NCI-H526 treated with DMSO at 0.1 percent for 48 hours (cell line): ENCODE data around the gene RGS7.
"Not testable (repeated sequence)": the region's sequence is repeated elsewhere in the genome, so short reads cannot be mapped to it uniquely, and the experiment has no call there.

ENCODE experiments used
- DNase-seq: peaks from one replicate; lab custom pipeline; 2025; lab: John Stamatoyannopoulos, UW

RGS7 gene

GRCh38 chr1:241272828-241273227 lies 84.2 kb downstream of the RGS7 start:
- DNase-seq = no peak

GRCh38 chr1:241271427-241271826 lies 85.6 kb downstream of the RGS7 start:
- no peak for DNase-seq

GRCh38 chr1:241270016-241270415 lies 87.0 kb downstream of the RGS7 start:
- no peak for DNase-seq

GRCh38 chr1:241269116-241269515 lies 87.9 kb downstream of the RGS7 start:
- no peak for DNase-seq

GRCh38 chr1:241266121-241266520 lies 90.9 kb downstream of the RGS7 start:
- no peak for DNase-seq

- no peak for DNase-seq
Measured at GRCh38 chr1:241265428-241265827, 91.6 kb downstream of the RGS7 start.

- no peak for DNase-seq
Measured at GRCh38 chr1:241263346-241263745, 93.7 kb downstream of the RGS7 start.

- no peak for DNase-seq
Measured at GRCh38 chr1:241253471-241253870, 103.5 kb downstream of the RGS7 start.

GRCh38 chr1:241250465-241250864 lies 106.5 kb downstream of the RGS7 start:
- DNase-seq = no peak

- no peak for DNase-seq
Measured at GRCh38 chr1:241240069-241240468, 116.9 kb downstream of the RGS7 start.

- no peak for DNase-seq
Measured at GRCh38 chr1:241237873-241238272, 119.1 kb downstream of the RGS7 start.

- DNase-seq = no peak
Measured at GRCh38 chr1:241235256-241235897, 121.6 kb downstream of the RGS7 start.

- DNase-seq = no peak
Measured at GRCh38 chr1:241229711-241230110, 127.3 kb downstream of the RGS7 start.

GRCh38 chr1:241229216-241229615 lies 127.8 kb downstream of the RGS7 start:
- no peak for DNase-seq

GRCh38 chr1:241228339-241228738 lies 128.7 kb downstream of the RGS7 start:
- DNase-seq = no peak

- DNase-seq = no peak
Measured at GRCh38 chr1:241225741-241226140, 131.3 kb downstream of the RGS7 start.

- DNase-seq = not testable (repeated sequence)
Measured at GRCh38 chr1:241224189-241224588, 132.8 kb downstream of the RGS7 start.

GRCh38 chr1:241222813-241223212 lies 134.2 kb downstream of the RGS7 start:
- DNase-seq = not testable (repeated sequence)

GRCh38 chr1:241221319-241221718 lies 135.7 kb downstream of the RGS7 start:
- DNase-seq = no peak

GRCh38 chr1:241220913-241221312 lies 136.1 kb downstream of the RGS7 start:
- DNase-seq = not testable (repeated sequence)

GRCh38 chr1:241219449-241219848 lies 137.6 kb downstream of the RGS7 start:
- DNase-seq = no peak

- DNase-seq = no peak
Measured at GRCh38 chr1:241217516-241217915, 139.5 kb downstream of the RGS7 start.

- DNase-seq = no peak
Measured at GRCh38 chr1:241215683-241216082, 141.3 kb downstream of the RGS7 start.

GRCh38 chr1:241215203-241215602 lies 141.8 kb downstream of the RGS7 start:
- no peak for DNase-seq
